H1 (cell line): ENCODE results near the gene DPP10. TPM values are rescaled to one million over a fixed set of nuclear protein-coding genes. Genes with fewer than 3 reads are reported as not detected.

Experiments
- POU5F1 ChIP-seq: IDR thresholded peaks from 2 replicates; pipeline ENCODE4 v1.6.1; 2011; ENCODE audit warnings: low read depth, mild to moderate bottlenecking, low read length, moderate library complexity
- polyA plus RNA-seq, 7 experiments: library from polyadenylated mRNA; depleted of rRNA in 3 of 7; stranded (reverse) in 5 of 7; unstranded in 2 of 7; fragments of >200 nt in 5 of 7; fragments of 200-250 nt in 2 of 7; gene quantifications; 1 replicate in 5 of 7; 2 replicates in 1 of 7; 4 replicates in 1 of 7; pipeline versions ENCODE4 v1.2.1 to v1.2.3, GENCODE V29; 2011 to 2013; ENCODE audit warnings: missing spikeins in 2 of 7, mixed read lengths in 2 of 7
- total RNA-seq: library from RNA; stranded (reverse); fragmentation: NEBNext Ultra II Directional; extraction: Animal tissue kit (Norgen Biotek cat#: 25700); gene quantifications from 2 replicates; pipeline ENCODE4 v1.2.1, GENCODE V29; 2021
- TF ChIP-seq, protein P1 (sequence below): IDR thresholded peaks from 2 replicates; pipeline ENCODE4 v1.6.1; 2011; ENCODE audit warnings: low read length, improper control_type of control experiment

The DPP10 gene
- total and polyA plus RNA-seq, 2 of the 8 experiments (the other 6 are each of a cell fraction or from before 2014, with no cell fraction given): 3.3 to 7.2 TPM

DNA sequence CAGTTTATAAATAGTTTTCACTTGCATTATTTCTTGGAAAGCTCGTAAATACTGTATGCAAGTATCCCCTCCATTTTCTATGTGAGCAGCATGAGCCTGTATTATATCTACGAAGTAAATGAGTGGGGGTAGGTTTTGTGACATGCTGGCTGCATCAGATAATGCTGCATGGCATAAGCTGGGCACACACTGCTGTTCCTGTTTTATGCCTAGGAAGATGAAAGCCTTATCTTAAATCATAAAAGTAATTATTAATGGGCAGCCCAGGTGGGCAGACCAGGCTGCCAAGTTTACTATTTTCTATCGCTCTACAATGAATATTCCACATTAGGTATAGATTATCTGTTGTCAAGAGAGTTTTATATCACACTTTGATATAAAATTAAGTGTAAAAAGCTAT lies 854.6 kb downstream of the DPP10 start (continued):
- no peak for TF ChIP-seq POU5F1
- TF ChIP-seq, protein P1, sequence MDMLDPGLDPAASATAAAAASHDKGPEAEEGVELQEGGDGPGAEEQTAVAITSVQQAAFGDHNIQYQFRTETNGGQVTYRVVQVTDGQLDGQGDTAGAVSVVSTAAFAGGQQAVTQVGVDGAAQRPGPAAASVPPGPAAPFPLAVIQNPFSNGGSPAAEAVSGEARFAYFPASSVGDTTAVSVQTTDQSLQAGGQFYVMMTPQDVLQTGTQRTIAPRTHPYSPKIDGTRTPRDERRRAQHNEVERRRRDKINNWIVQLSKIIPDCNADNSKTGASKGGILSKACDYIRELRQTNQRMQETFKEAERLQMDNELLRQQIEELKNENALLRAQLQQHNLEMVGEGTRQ: no peak
